ENCODE measurements around the gene CDC40.

- TF ChIP-seq, protein P1, sequence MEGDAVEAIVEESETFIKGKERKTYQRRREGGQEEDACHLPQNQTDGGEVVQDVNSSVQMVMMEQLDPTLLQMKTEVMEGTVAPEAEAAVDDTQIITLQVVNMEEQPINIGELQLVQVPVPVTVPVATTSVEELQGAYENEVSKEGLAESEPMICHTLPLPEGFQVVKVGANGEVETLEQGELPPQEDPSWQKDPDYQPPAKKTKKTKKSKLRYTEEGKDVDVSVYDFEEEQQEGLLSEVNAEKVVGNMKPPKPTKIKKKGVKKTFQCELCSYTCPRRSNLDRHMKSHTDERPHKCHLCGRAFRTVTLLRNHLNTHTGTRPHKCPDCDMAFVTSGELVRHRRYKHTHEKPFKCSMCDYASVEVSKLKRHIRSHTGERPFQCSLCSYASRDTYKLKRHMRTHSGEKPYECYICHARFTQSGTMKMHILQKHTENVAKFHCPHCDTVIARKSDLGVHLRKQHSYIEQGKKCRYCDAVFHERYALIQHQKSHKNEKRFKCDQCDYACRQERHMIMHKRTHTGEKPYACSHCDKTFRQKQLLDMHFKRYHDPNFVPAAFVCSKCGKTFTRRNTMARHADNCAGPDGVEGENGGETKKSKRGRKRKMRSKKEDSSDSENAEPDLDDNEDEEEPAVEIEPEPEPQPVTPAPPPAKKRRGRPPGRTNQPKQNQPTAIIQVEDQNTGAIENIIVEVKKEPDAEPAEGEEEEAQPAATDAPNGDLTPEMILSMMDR (IDR thresholded peaks at IDR 0.05): no peak
- no peak for TF ChIP-seq TCF7L2 (IDR thresholded peaks at IDR 0.05; ENCODE audit: low read depth, low read length)
- TF ChIP-seq REST (IDR thresholded peaks at IDR 0.05; ENCODE audit: insufficient read depth in 1 of 2, low read depth in 2 of 2, low read length in 1 of 2): no peak
- no peak for TF ChIP-seq POLR2AphosphoS5 (IDR thresholded peaks at IDR 0.05; ENCODE audit: low read depth, low read length)
- no peak for TF ChIP-seq SIN3A (IDR thresholded peaks at IDR 0.05; ENCODE audit: borderline replicate concordance, insufficient read depth, low read depth, low read length)
Measured at GRCh38 chr6:110139052-110139451, 41.2 kb upstream of the CDC40 start.
